OCI-LY7 (cell line): ENCODE results near the gene ADAMTS6. TPM values are rescaled to one million over a fixed set of nuclear protein-coding genes. Genes with fewer than 3 reads are reported as not detected.

Source experiments
- BruUV-seq: library from RNA; stranded (reverse); fragments of 400-500 nt; replicated peaks from 2 replicates; lab custom pipeline; 2021; lab: Mats Ljungman, UMichigan
- CTCF ChIA-PET: fragments of 300-600 bp; sonication (Branson Sonifier 250); formaldehyde crosslinking; loops from one replicate; lab custom pipeline; 2022; ENCODE audit warnings: antibody characterized with exemption; ENCODE audit not compliant: unreplicated experiment; lab: Charles Lee
- POLR2A ChIA-PET: fragments of 300-600 bp; sonication (Branson Sonifier 250); formaldehyde crosslinking; loops from one replicate; lab custom pipeline; 2022; ENCODE audit warnings: antibody characterized with exemption; lab: Charles Lee
- DNase-seq: peaks from one replicate; pipeline ENCODE4 v3.0.0-alpha.2; 2015; ENCODE audit warnings: low spot score
- H2AFZ ChIP-seq: fragments of 200-600 bp; sonication (generic), shearing (Covaris generic); 2 replicates; pipeline ENCODE4 v1.6.1; 2014; ENCODE audit warnings: mild to moderate bottlenecking, antibody characterized with exemption, low read length, moderate library complexity
- H3K27ac ChIP-seq: fragments of 200-600 bp; sonication (generic); 2 replicates; pipeline ENCODE4 v1.5.1; 2014; ENCODE audit warnings: mixed run types, low read depth, mild to moderate bottlenecking, moderate library complexity, low read length, inconsistent platforms; ENCODE audit not compliant: poor library complexity, severe bottlenecking
- H3K36me3 ChIP-seq: fragments of 200-600 bp; sonication (generic); 2 replicates; pipeline ENCODE4 v1.6.1; 2014; ENCODE audit warnings: mild to moderate bottlenecking, antibody characterized with exemption, low read length, moderate library complexity, mixed read lengths; ENCODE audit not compliant: insufficient read depth
- H3K4me1 ChIP-seq: fragments of 200-600 bp; sonication (generic); 2 replicates; pipeline ENCODE4 v1.5.1; 2014; ENCODE audit warnings: mild to moderate bottlenecking, low read length; ENCODE audit not compliant: insufficient read depth, poor library complexity, severe bottlenecking
- H3K4me2 ChIP-seq: fragments of 200-600 bp; sonication (generic); 2 replicates; pipeline ENCODE4 v1.6.1; 2014; ENCODE audit warnings: mild to moderate bottlenecking, low read length
- H3K4me3 ChIP-seq: fragments of 200-600 bp; sonication (generic); 2 replicates; pipeline ENCODE4 v1.5.1; 2014; ENCODE audit warnings: mild to moderate bottlenecking, low read depth, low read length; ENCODE audit not compliant: poor library complexity, severe bottlenecking
- H3K79me2 ChIP-seq: fragments of 200-600 bp; sonication (generic); 2 replicates; pipeline ENCODE4 v1.6.1; 2016; ENCODE audit warnings: low read depth, mild to moderate bottlenecking, low read length, moderate library complexity, mixed read lengths; ENCODE audit not compliant: insufficient read depth
- H3K9me2 ChIP-seq: fragments of 200-600 bp; sonication (generic); 2 replicates; pipeline ENCODE4 v1.6.1; 2016; ENCODE audit warnings: mild to moderate bottlenecking, low read length, mixed read lengths; ENCODE audit not compliant: insufficient read depth
- H3K9me3 ChIP-seq: fragments of 200-600 bp; sonication (generic); 2 replicates; pipeline ENCODE4 v1.6.1; 2014; ENCODE audit warnings: mild to moderate bottlenecking, mixed run types, low read length, mixed read lengths
- H4K20me1 ChIP-seq: fragments of 200-600 bp; sonication (generic); 2 replicates; pipeline ENCODE4 v1.6.1; 2014; ENCODE audit warnings: mild to moderate bottlenecking, antibody characterized with exemption, low read length, moderate library complexity, mixed read lengths; ENCODE audit not compliant: insufficient read depth
- EZH2phosphoT487 ChIP-seq: fragments of 200-600 bp; sonication (generic); IDR thresholded peaks from 2 replicates; pipeline ENCODE4 v1.6.1; 2018; ENCODE audit warnings: low read depth, borderline replicate concordance, mild to moderate bottlenecking, mixed run types, antibody characterized with exemption, low read length, moderate library complexity, mixed read lengths
- intact Hi-C: fragments of 100-400 bp; cut with micrococcal nuclease; formaldehyde crosslinking; loops from one replicate; pipeline ENCODE4 v1.10.0; 2022; ENCODE audit not compliant: unreplicated experiment
- total RNA-seq, 2 experiments: library from RNA; depleted of rRNA in 1 of 2; stranded (reverse); fragments of >200 nt in 1 of 2; shearing (Covaris generic) in 1 of 2; gene quantifications; 2 replicates each; pipeline ENCODE4 v1.2.3, GENCODE V29; 2014 to 2022
- TF ChIP-seq, protein P1 (sequence below): fragments of 200-600 bp; sonication (generic); conservative IDR thresholded peaks from 2 replicates; pipeline ENCODE4 v1.5.1; 2014; ENCODE audit warnings: mild to moderate bottlenecking, antibody characterized with exemption, low read length, moderate library complexity, mixed read lengths

ADAMTS6 gene
- total RNA-seq, 2 experiments from 2014 or later: 13.9 to 18.1 TPM

DNA sequence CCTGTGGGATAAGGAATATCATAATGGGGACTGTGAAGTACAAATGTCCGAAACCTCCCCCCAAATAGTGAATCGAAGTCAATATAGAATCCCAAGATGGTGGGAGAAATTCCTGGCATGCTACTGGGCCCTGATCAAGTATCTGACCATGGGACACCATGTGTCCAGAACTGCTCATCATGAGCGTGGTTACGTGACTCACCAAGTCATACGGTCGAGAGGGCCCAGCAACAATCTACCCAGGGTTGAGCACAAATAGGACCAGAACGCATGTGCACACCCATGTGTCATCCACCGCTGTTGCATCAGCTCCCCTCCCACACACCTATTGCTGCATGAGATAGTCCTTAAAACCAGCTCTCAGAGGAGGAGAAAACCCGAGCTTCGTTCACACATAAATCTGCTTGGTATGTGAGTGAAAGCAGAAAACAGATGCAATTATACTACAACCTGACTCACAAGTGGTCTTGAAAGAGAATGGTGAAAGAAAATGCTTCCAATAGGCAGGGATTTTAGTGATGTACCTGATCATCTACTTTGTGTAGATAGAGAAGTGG lies 359.8 kb downstream of the ADAMTS6 start:
- Histone ChIP-seq H4K20me1 (no peaks in the 10 kb centered on the region), H3K4me2 (no peak overlapping the region), H3K9me3 (peaks cover 8% of the 10 kb centered on the region; the same call in 1 of the 2 replicates), H3K36me3 (no peaks in the 10 kb centered on the region), H3K4me1 (no peaks in the 10 kb centered on the region), H2AFZ (no peak overlapping the region), H3K4me3 (no peak overlapping the region), H3K9me2 (no peaks in the 10 kb centered on the region), H3K27ac (no peak overlapping the region), H3K79me2 (no peaks in the 10 kb centered on the region)
- ChIA-PET POLR2A (no interaction called here), CTCF (no interaction called here)
- no TSS peak for BruUV-seq
- intact Hi-C loops: no loop called here
- no peak for DNase-seq
- TF ChIP-seq, protein P1, sequence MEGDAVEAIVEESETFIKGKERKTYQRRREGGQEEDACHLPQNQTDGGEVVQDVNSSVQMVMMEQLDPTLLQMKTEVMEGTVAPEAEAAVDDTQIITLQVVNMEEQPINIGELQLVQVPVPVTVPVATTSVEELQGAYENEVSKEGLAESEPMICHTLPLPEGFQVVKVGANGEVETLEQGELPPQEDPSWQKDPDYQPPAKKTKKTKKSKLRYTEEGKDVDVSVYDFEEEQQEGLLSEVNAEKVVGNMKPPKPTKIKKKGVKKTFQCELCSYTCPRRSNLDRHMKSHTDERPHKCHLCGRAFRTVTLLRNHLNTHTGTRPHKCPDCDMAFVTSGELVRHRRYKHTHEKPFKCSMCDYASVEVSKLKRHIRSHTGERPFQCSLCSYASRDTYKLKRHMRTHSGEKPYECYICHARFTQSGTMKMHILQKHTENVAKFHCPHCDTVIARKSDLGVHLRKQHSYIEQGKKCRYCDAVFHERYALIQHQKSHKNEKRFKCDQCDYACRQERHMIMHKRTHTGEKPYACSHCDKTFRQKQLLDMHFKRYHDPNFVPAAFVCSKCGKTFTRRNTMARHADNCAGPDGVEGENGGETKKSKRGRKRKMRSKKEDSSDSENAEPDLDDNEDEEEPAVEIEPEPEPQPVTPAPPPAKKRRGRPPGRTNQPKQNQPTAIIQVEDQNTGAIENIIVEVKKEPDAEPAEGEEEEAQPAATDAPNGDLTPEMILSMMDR: no peak
- no peak for TF ChIP-seq EZH2phosphoT487

DNA sequence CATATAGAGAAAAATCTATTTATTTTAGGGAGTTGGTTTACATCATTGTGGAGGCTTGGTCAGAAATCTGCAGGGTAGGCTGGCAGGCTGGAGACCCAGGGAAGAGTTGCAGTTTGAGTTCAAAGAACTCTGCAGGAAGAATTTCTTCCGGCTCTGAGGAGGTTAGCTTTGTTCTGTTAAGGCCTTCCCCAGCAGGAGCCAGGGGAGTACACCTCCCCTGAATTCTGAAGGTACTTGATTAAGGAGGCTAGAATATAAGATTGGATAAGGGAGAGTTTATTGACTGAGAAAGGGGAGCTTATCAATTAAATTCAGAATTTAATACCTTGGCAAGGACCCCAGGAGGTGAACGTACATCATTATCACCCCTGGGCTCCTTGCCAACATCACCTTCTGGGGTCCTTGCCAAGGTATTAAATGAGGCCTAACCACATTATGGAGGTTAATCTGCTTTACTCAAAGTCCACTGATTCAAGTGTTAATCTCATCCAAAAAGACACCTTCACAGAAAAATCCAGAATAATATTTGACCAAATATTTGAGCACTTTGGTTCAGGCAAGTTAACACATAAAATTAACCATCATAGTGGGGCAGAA lies 361.3 kb downstream of the ADAMTS6 start:
- intact Hi-C loops: no loop called here
- DNase-seq: no peak
- Histone ChIP-seq H3K4me2 (no peak overlapping the region), H3K4me1 (no peaks in the 10 kb centered on the region), H3K9me3 (peaks cover 12% of the 10 kb centered on the region; the same call in 1 of the 2 replicates), H2AFZ (no peak overlapping the region), H3K4me3 (no peak overlapping the region), H4K20me1 (no peaks in the 10 kb centered on the region), H3K9me2 (no peaks in the 10 kb centered on the region), H3K79me2 (no peaks in the 10 kb centered on the region), H3K27ac (no peak overlapping the region), H3K36me3 (no peaks in the 10 kb centered on the region)
- TF ChIP-seq, protein P1: no peak
- TF ChIP-seq EZH2phosphoT487: no peak
- ChIA-PET POLR2A (no interaction called here), CTCF (no interaction called here)
- BruUV-seq: no TSS peak

DNA sequence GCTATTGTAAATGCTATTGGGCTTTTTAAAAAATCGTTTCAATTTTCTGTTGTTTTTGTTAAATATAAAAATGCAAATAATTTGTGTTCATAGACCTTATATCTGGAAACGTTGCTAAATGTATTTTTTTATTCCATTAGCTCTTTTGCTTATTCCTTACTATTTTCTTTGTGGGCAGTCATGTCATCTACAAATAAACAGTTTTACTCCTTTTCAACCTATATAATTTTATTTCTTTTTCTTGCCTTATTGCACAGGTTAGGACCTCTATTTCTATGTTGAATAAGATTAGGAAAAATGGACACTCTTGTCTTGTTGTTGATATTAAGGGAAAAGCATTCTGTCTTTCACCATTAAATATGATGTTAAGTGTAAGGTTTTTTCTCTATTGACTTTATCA lies 364.2 kb downstream of the ADAMTS6 start:
- Histone ChIP-seq H3K27ac (no peak overlapping the region), H3K9me2 (no peaks in the 10 kb centered on the region), H3K4me1 (no peaks in the 10 kb centered on the region), H3K79me2 (no peaks in the 10 kb centered on the region), H3K4me2 (no peak overlapping the region), H2AFZ (no peak overlapping the region), H4K20me1 (no peaks in the 10 kb centered on the region), H3K9me3 (peaks cover 12% of the 10 kb centered on the region; the same call in 1 of the 2 replicates), H3K36me3 (no peaks in the 10 kb centered on the region), H3K4me3 (no peak overlapping the region)
- no TSS peak for BruUV-seq
- DNase-seq: no peak
- ChIA-PET POLR2A (interaction anchor here (1.3 kb wide), 1 partner anchor 14 kb away, joined by 5 read pairs; no protein-coding TSS in a partner anchor), CTCF (no interaction called here)
- TF ChIP-seq, protein P1: no peak
- no peak for TF ChIP-seq EZH2phosphoT487
- intact Hi-C loops: no loop called here
